A673 (cell line): ENCODE data around the gene STIP1.

Experiments used
- CTCF ChIP-seq: fragments of 300-800, 200-600 bp; sonication (generic); conservative IDR thresholded peaks from 2 replicates; pipeline ENCODE4 v1.5.1; 2017; ENCODE audit warnings: low read depth, mild to moderate bottlenecking, antibody characterized with exemption, low read length, moderate library complexity, mixed read lengths
- EZH2 ChIP-seq: fragments of 200-600 bp; sonication (generic); IDR thresholded peaks from 2 replicates; pipeline ENCODE4 v1.6.1; 2017; ENCODE audit warnings: borderline replicate concordance, low read depth, mild to moderate bottlenecking, mixed read lengths, antibody characterized with exemption, low read length; ENCODE audit not compliant: poor library complexity, severe bottlenecking

- TF ChIP-seq EZH2 (no peak), CTCF (no peak)
These were observed 12.2 kb upstream of the STIP1 start for GRCh38 chr11:64173616-64174355.
